ENCODE results near the gene RP9.

The RP9 gene

DNA sequence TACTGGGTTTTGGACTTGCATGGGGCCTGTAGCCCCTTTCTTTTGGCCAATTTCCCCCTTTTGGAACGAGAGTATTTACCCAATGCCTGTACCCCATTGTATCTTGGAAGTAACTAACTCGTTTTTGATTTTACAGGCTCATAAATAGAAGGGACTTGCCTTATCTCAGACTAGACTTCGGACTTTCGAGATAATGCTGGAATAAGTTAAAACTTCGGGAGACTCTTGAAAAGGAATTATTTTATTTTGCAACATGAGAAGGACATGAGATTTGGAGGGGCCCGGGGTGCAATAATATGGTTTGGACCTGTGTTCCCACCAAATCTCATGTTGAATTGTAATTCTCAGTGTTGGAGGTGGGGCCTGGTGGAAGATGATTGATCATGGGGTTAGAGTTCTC is 38.4 kb downstream of the RP9 start:
- no peak for DNase-seq

DNA sequence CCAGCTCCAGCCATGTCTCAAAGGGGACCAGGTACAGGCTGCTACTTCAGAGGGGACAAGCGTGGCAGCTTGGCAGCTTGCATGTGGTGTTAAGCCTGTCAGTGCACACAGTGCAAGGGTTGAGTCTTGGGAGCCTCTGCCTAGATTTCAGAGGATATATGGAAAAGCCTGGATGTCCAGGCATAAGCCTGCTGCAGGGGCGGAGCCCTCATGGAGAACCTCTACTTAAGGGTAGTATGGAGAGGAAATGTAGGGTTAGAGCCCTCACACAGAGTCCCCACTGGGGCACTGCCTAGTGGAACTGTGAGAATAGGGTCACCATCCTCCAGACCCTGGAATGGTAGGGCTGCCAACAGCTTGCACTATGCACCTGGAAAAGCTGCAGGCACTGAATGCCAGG is 38.9 kb downstream of the RP9 start:
- no peak for DNase-seq

More for the DNA sequence above, 38.4 kb downstream of the RP9 start:
- in situ Hi-C loops (cut with MboI; ENCODE audit: low pct_unique_long_range_greater_than_20kb, low sequenced_read_pairs) = no loop called here

DNA sequence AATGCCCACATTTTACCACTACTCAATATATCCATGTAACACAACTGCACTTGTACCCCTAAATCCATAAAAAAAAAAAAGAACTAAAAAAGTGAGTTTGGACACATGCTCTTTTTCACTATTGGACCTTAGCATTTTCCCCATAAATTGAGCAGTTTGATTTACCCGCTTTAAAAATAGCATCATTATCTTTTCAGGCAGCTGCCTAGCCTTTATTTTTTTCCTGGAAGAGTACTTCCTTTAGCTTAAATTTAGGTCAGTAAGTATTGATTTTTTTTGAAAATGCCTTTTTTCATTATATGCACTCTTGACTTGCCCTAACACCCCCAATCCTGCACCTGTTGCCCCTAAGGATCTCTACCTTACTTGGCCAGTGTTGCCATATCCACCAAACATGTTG is 41.3 kb downstream of the RP9 start:
- in situ Hi-C loops (cut with MboI; ENCODE audit: low pct_unique_long_range_greater_than_20kb, low sequenced_read_pairs) = no loop called here
- no peak for DNase-seq

More for the DNA sequence above, 38.9 kb downstream of the RP9 start:
- in situ Hi-C loops (cut with MboI; ENCODE audit: low pct_unique_long_range_greater_than_20kb, low sequenced_read_pairs) = no loop called here

DNA sequence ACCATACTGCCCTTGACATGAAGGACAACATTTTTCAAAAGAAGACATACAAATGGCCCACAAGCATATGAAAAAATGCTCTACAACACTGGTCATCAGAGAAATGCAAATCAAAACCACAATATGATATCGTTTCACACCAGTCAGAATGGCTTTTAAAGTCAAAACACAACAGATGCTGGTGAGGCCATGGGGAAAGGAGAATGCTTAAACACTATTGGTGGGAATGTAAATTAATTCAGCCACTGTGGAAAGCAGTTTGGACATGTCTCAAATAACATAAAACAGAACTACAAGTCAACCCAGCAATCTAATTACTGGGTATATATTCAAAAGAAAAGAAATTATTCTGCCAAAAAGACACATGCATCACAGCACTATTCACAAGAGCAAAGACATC is 42.4 kb downstream of the RP9 start:
- DNase-seq = no peak
- in situ Hi-C loops (cut with MboI; ENCODE audit: low pct_unique_long_range_greater_than_20kb, low sequenced_read_pairs) = no loop called here

DNA sequence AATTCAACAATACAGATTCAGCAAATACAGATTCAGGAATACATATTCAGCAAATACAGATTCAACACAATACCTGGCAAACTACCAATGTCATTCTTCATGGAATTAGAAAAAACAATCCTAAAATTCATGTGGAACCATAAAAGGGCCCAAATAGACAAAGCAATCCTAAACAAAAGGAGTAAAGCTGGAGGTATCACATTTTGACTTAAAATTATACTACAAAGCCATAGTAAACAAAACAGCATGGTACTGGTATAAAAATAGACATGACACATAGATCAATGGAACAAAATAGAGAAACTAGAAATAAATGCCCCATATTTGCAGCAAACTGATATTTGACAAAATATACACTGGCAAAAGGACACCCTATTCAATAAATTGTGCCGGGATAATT is 43.2 kb downstream of the RP9 start:
- in situ Hi-C loops (cut with MboI; ENCODE audit: low pct_unique_long_range_greater_than_20kb, low sequenced_read_pairs) = no loop called here
- DNase-seq = no peak

DNA sequence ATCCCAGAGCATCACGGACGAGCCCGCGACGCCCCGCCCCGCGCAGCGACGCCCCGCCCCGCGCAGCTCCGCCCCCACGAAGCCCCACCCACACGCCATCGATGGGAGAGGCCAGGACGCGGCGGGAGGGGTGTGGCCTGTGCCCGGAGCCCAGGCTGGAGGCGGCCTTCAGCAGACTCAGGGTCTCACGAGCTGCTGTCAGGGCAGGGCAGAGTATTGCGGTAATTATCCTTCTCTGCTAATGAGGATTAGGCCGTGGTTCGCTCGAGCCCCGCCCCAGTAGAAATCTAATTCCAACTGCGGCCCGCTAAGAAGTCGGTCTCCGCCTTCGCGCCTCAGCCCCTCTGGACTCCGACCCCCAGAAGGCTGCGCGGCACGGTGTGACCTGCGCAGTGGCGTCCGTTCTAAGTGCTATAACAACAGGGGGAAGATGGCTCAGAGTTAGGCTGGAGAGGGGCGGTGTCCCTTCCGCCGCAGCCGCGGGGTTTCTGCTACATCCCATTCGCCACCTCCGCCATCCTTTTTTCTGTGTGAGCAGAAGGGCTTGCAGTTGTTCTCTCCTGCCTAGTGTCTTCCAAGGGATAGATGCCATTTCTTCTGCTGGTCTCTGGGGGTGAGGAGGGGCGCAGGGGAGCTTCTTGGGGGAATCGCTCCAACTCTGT is 46.3 kb downstream of the RP9 start:
- DNase-seq = peak; percentile 97

DNA sequence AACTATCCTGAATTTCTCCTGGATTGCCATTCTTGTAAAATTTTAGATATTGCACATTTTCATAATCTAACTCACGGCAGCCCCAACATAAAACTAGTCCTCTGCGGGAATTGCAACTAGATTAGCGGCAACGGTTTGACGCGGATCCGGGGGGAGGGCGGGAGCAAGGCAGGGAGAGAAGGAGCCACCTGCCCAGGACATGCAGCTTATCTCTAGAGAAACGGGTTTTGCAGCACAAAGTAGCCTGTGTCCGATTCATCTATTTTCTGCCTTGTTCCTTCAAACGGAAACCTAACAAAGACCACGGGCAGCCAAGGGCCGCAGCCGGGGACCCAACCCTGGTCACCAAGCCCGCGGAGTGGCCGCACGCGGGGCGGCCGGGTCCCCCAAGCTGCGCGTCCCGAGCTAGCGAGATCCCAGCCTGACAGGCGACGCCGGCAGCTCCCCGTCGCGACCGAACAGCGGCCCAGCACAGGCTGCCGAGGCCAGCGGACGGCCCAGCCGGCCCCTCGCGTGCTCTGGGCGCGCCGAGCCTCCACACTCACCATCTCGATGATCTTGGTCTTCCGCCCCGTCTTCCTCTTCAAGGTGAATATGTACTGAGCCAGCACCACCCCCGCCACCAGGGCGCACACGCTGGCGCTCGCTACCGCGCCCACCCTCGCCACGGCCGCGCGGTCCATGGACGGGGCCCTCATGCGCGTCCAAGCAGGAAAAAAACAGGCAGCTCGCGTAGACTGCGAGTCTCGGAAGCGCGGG is 47.0 kb downstream of the RP9 start, which contains the start of gene NT5C3A:
Gene NT5C3A, minus strand, starts transcription at position 754 of the 759 bp plus-strand sequence. Its CDS starts 71 bp downstream, at position 683.
- DNase-seq = no peak
- in situ Hi-C loops (cut with MboI; ENCODE audit: low pct_unique_long_range_greater_than_20kb, low sequenced_read_pairs) = no loop called here

More for the DNA sequence above, 46.3 kb downstream of the RP9 start:
- in situ Hi-C loops (cut with MboI; ENCODE audit: low pct_unique_long_range_greater_than_20kb, low sequenced_read_pairs) = no loop called here

DNA sequence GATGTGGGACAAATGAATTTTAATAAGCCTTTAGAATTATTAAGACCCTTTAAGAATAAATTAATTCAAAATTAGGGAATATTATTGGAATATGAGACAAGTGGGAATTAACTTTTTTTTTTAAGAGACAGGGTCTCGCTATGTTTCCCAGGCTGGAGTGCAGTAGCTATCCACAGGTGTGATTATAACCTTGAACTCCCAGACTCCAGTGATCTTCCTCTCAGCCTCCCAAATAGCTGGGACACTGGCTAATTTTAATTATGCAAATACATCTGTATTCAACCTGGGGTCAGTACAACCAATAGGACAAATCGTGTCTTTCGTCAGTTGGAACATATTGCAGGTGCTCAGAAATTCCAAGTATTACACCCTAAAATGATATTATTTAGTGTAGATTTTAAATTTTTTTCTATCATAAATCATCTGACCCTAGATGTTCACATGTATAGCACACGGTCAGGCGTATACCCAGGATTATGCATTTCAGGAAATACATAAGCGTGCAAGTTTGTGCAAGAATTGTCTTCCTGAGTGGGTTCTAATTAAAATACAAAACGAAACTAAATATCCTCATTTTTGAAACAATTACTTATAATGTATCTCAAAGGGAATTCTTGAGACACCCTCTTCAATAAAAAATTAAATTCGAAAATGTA is 47.8 kb downstream of the RP9 start:
- in situ Hi-C loops (cut with MboI; ENCODE audit: low pct_unique_long_range_greater_than_20kb, low sequenced_read_pairs) = no loop called here
- no peak for DNase-seq

DNA sequence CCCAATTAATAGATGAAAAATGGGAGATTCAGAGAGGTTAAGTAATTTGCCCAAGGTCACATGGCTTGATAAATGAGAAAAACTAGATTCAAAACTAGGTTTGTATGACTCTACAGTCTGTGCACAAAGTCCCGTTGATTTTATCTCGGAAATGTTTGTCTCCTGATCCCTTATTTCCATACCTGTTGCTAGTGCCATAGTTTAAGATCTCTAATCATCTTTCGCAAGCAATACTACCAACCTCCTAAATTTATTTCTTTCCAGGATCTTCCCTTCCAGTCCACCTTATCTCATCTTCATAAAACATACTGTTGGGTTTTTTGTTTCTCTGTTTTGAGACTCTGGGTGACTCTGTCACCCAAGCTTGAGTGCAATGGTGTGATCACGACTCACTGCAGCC is 49.6 kb downstream of the RP9 start:
- in situ Hi-C loops (cut with MboI; ENCODE audit: low pct_unique_long_range_greater_than_20kb, low sequenced_read_pairs) = no loop called here
- no peak for DNase-seq

DNA sequence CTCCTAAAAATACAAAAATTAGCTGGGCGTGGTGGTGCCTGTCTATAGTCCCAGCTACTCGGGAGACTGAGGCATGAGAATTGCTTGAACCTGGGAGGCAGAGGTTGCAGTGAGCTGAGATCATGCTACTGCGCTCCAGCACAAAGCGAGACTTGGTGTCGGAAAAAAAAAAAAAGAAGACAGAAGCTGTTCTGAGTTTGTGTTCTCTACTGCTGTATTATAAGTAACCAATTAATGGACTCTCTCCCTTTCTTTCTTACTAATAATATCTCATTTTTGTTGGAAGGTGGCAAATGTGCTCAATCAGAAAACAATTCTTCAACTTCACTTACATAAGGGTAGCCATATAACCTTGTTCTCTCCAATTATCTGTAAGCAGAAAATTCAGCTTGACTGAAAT is 54.0 kb downstream of the RP9 start:
- DNase-seq = no peak
- in situ Hi-C loops (cut with MboI; ENCODE audit: low pct_unique_long_range_greater_than_20kb, low sequenced_read_pairs) = no loop called here

DNA sequence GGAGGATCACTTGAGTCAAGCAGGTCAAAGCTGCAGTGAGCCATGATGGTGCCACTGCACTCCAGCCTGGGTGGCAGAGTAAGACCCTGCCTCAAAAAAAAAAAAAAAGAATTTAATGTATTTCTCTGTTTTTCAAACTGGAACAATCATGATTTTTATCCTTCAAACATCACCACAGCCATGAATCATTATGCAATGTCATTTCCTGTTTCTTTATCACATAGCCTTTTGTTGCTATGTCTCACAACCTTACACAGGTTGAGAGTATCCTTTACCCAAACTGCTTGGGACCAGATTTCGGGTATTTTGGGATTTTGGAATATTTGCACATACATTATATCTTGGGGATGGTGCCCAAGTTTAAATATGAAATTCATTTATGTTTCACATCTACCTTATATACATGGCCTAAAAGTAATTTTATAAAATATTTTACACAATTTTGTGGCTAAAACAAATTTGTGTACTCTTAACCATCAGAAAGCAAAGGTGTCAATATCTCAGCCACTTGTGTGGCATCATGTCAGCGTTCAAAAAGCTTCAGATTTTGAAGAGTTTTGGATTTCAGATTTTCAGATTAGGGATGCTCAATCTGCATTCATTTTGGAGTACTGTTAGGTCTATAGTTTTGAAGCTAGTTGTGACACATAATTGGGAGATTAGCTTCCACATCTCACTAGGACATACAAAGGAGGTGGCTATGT is 54.8 kb downstream of the RP9 start:
- peak; percentile 35 for DNase-seq

DNA sequence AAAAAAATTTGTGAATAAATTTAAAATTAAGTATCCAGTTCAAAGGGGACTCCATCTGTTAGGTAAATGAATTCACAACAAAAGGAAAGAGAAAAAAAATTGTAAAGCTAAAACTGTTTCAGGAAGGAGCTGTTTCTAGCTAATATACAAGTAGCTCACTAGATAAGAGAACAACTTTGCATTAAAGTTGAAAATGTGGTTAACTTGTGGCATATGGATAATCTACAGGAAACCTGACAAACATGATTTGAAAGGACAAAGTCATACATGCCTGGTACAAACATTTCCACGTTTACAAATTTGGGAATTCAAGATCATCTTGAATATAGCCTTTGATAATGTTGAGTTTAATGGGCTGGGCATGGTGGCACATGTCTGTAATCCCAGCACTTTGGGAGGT is 55.5 kb downstream of the RP9 start:
- in situ Hi-C loops (cut with MboI; ENCODE audit: low pct_unique_long_range_greater_than_20kb, low sequenced_read_pairs) = no loop called here
- DNase-seq = peak; percentile 36

More for the DNA sequence above, 54.8 kb downstream of the RP9 start:
- in situ Hi-C loops (cut with MboI; ENCODE audit: low pct_unique_long_range_greater_than_20kb, low sequenced_read_pairs) = no loop called here

DNA sequence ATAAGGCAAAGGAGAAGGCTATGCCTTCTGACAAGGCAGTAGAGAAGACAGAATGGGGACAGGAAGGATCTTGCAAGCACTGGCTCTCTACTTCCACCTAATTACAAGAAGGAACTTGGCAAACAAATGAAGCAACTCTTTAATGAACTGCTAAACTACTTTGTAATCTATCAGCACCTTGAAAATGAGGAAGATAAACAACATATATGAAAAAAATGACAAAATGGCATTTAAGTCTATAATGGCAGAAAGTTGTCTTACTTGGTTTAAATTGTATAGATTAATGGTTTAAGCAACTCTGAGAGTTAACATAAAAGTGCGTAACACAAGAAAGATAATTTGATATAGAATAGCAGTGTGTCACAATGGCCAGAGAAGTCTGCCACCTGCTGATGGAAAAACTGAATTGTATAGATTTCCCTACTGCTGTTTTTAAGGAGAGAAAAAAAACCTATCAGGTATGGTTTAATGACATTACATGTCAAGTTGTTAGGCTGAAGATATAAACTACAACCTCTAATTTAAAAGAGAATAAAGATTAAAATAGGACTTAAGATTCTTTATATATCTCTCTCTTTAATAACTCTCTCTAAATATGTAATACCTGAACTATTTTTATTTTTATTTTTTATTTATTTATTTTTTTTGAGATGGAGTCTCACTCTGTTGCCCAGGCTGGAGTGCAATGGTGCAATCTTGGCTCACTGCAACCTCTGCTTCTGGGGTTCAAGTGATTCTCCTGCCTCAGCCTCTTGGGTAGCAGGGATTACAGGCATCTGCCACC is 58.5 kb downstream of the RP9 start:
- in situ Hi-C loops (cut with MboI; ENCODE audit: low pct_unique_long_range_greater_than_20kb, low sequenced_read_pairs) = no loop called here
- DNase-seq = peak; percentile 81

DNA sequence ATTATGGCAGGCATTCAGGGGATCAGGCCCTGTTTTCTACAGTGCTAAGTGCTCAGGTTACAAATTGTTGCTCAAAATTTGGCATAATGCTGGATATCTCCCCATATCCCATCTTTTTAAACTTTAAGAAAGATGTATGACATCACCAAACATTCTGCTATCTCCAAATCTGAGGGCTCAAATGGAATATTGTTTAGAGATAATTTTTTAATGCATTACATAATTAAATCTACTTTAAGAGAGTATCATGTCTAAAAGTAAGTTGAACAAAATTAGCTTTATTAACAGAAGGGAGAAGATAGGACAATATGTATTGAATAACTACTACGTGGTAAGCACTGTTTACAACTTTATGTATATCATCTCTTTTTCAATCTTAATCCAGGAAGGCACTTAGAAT is 60.5 kb downstream of the RP9 start:
- in situ Hi-C loops (cut with MboI; ENCODE audit: low pct_unique_long_range_greater_than_20kb, low sequenced_read_pairs) = no loop called here
- no peak for DNase-seq

DNA sequence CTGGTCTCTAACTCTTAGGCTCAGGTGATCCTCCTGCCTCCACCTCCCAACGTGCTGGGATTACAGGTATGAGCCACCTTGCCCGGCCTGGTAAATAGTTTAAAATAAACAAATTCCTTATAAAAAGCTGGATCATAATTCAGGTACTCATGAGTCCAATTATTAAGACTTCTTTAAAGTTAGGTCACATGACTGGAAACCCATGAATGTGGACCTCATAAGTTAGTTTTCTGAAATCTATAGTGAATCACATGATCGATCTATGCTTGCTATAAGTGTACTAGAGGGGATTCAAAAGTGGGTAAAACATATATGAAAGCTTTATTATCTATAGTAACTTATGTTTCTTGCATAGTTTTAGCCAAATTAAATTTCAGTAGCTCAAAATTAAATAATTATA is 60.9 kb downstream of the RP9 start:
- no peak for DNase-seq
- in situ Hi-C loops (cut with MboI; ENCODE audit: low pct_unique_long_range_greater_than_20kb, low sequenced_read_pairs) = no loop called here

DNA sequence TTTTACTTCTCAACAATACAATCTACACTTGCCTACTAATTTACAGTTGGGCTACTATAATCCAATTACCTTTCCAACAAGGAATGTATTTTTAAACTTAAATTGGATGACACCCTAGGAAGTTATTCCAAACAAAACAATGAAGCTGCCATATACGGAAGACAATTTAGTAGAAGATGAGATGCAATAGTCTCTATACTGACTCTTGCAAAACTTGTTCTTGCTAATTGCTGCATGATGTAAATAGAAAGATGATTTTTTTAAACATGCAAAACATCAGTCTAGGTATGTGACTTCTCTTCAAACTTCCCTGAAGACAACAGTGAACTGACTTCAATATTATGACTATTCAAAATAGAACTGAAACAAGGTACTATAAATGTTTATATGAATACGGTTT is 64.2 kb downstream of the RP9 start:
- DNase-seq = no peak

More for the DNA sequence above, 64.2 kb downstream of the RP9 start:
- in situ Hi-C loops (cut with MboI; ENCODE audit: low pct_unique_long_range_greater_than_20kb, low sequenced_read_pairs) = no loop called here

All from KBM-7 (cell line).